ENCODE data around the gene DAB1.

Gene DAB1

DNA sequence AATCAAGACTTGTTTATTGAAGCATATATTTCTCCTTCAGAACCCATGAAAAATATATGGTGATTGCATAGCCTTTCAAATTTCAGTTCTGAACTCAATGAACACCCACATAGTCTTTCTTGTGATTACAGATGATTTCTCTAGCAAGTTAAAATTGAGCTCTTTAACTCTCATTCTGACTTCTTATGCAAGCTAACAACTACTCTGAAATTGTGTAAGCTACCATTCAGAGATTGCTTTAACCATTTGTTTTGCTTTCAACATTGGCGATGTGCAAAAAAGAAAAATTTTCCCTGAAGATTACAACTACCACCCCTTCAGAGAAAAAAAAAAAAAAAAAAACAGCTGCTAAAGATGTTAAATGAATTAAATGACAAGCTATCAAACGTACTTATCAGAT is 193.9 kb downstream of the DAB1 start:
- Histone ChIP-seq H3K27ac (replicated peaks) (no peak overlapping the region), H3K4me3 (replicated peaks; ENCODE audit: insufficient read depth, low read length) (no peak overlapping the region), H3K27me3 (ENCODE audit: insufficient read depth, poor library complexity, severe bottlenecking) (no peaks in the 10 kb centered on the region)
- no peak for DNase-seq (ENCODE audit: low read depth in 1 of 2, low spot score in 1 of 2)
- TF ChIP-seq REST (IDR thresholded peaks at IDR 0.05; ENCODE audit: insufficient replicate concordance, low read depth) (no peak), GABPA (IDR thresholded peaks at IDR 0.05; ENCODE audit: low read depth) (no peak), SPI1 (IDR thresholded peaks at IDR 0.05; ENCODE audit: borderline replicate concordance, low read depth) (no peak), POLR2AphosphoS5 (IDR thresholded peaks at IDR 0.05; ENCODE audit: low read depth) (no peak), CTCF (IDR thresholded peaks at IDR 0.05; ENCODE audit: insufficient read depth, low read length) (no peak)

- TF ChIP-seq POLR2AphosphoS5 (IDR thresholded peaks at IDR 0.05; ENCODE audit: low read depth) (no peak), SPI1 (IDR thresholded peaks at IDR 0.05; ENCODE audit: borderline replicate concordance, low read depth) (no peak), REST (IDR thresholded peaks at IDR 0.05; ENCODE audit: insufficient replicate concordance, low read depth) (no peak), GABPA (IDR thresholded peaks at IDR 0.05; ENCODE audit: low read depth) (no peak), CTCF (IDR thresholded peaks at IDR 0.05; ENCODE audit: insufficient read depth, low read length) (no peak)
- Histone ChIP-seq H3K27ac (replicated peaks) (no peak overlapping the region), H3K27me3 (ENCODE audit: insufficient read depth, poor library complexity, severe bottlenecking) (no peaks in the 10 kb centered on the region), H3K4me3 (replicated peaks; ENCODE audit: insufficient read depth, low read length) (no peak overlapping the region)
- DNase-seq (ENCODE audit: low read depth in 1 of 2, low spot score in 1 of 2) = no peak
Measured at GRCh38 chr1:57229076-57229475, 194.8 kb downstream of the DAB1 start.

DNA sequence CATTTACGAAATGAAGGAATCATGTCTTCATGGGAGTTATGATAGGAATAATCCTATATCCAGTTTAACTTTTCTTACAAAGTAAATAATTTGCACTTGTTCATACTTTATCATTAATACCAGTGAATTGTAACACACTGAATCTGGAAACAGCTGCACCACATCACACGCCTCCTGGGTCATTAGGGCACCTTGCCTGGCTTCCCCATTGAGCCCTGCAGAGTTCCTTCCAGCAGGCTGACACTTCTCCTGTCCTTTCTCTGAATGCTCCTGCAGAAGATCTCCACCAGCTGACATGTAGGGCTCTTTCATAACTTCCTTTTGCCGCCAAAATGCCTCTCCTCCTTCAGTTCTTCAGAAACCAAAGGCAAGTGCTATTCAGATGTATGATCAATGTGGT is 201.1 kb downstream of the DAB1 start:
- Histone ChIP-seq H3K4me3 (replicated peaks; ENCODE audit: insufficient read depth, low read length) (no peak overlapping the region), H3K27me3 (ENCODE audit: insufficient read depth, poor library complexity, severe bottlenecking) (no peaks in the 10 kb centered on the region), H3K27ac (replicated peaks) (no peak overlapping the region)
- TF ChIP-seq POLR2AphosphoS5 (IDR thresholded peaks at IDR 0.05; ENCODE audit: low read depth) = no peak
- TF ChIP-seq GABPA (IDR thresholded peaks at IDR 0.05; ENCODE audit: low read depth) = no peak
- TF ChIP-seq CTCF (IDR thresholded peaks at IDR 0.05; ENCODE audit: insufficient read depth, low read length) = no peak
- TF ChIP-seq SPI1 (IDR thresholded peaks at IDR 0.05; ENCODE audit: borderline replicate concordance, low read depth) = no peak
- no peak for TF ChIP-seq REST (IDR thresholded peaks at IDR 0.05; ENCODE audit: insufficient replicate concordance, low read depth)
- DNase-seq (ENCODE audit: low read depth in 1 of 2, low spot score in 1 of 2) = peak in 1 of 2 experiments; percentile 4

Data from HL-60 (cell line).